Measurements from ENCODE around the gene DYNC1H1. TPM values are rescaled to one million over a fixed set of nuclear protein-coding genes. Genes with fewer than 3 reads are reported as not detected.

DYNC1H1 gene
- total RNA-seq, 4 donors from 2014 or later: 338 to 524 (median 432) TPM

- TF ChIP-seq CTCF (IDR thresholded peaks at IDR 0.05; ENCODE audit: low read depth): no peak
Observed at GRCh38 chr14:102097441-102098135, 133.2 kb downstream of the DYNC1H1 start.

GRCh38 chr14:102103062-102103695 lies 138.8 kb downstream of the DYNC1H1 start:
- TF ChIP-seq CTCF (IDR thresholded peaks at IDR 0.05; ENCODE audit: low read depth): no peak

GRCh38 chr14:102105369-102105768 lies 141.0 kb downstream of the DYNC1H1 start:
- no peak for TF ChIP-seq CTCF (IDR thresholded peaks at IDR 0.05; ENCODE audit: low read depth)

Small RNAs within 50 kb of the gene (small RNA-seq; reads per million reads assigned to genes)
- gene AL118558.2 (not detected), gene RN7SL472P (not detected)

Other genes starting within 250 kb of the DYNC1H1 start
- 100 to 1,000 TPM in 2 of 4 donors, 10 to 100 TPM in 2; 98.9 to 127 (median 102) TPM for gene PPP2R5C, start 202.9 kb upstream of the DYNC1H1 start, total RNA-seq
- 100 to 1,000 TPM; 357 to 925 (median 530) TPM for gene HSP90AA1, start 122.5 kb downstream of the DYNC1H1 start, total RNA-seq
- 10 to 100 TPM; 21.2 to 29.3 (median 26.5) TPM for gene WDR20, start 175.3 kb downstream of the DYNC1H1 start, total RNA-seq

Data from subcutaneous adipose tissue (tissue), 4 donors.